ENCODE data around the gene BRCC3.
"Not testable (repeated sequence)": the region's sequence is repeated elsewhere in the genome, so short reads cannot be mapped to it uniquely, and the experiment has no call there.

BRCC3 gene

GRCh38 chrX:155144926-155145325 is 73.6 kb downstream of the BRCC3 start:
- DNase-seq (ENCODE audit: low read depth) = no peak

GRCh38 chrX:155147612-155148011 is 76.3 kb downstream of the BRCC3 start:
- DNase-seq (ENCODE audit: low read depth) = not testable (repeated sequence)

- not testable (repeated sequence) for DNase-seq (ENCODE audit: low read depth)
Measured at GRCh38 chrX:155148166-155148565, 76.9 kb downstream of the BRCC3 start.

GRCh38 chrX:155148724-155149537 is 77.6 kb downstream of the BRCC3 start:
- DNase-seq (ENCODE audit: low read depth) = no peak

GRCh38 chrX:155169881-155170280 is 98.6 kb downstream of the BRCC3 start:
- no peak for DNase-seq (ENCODE audit: low read depth)
